ENCODE results near the gene TOP2B.

Gene TOP2B

DNA sequence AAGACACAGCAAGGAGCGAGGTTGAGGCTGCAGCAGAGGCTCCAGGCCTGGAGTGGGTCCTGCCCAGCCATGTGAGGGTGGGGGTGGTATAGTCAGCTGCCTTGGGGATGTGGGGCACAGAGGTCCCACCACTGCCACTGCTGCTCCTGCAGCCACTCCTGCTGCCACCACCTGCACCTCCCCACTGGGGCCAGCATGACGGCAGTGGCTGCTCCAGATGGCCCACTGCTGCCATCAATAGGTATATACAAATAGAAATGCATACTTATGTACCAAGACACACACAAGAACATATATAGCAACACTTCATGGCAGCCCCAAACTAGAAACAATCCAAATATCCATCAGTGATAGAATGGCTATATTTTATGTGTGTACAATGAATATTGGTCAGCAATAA, 10.0 kb upstream of the TOP2B start:
- no peak for DNase-seq

DNA sequence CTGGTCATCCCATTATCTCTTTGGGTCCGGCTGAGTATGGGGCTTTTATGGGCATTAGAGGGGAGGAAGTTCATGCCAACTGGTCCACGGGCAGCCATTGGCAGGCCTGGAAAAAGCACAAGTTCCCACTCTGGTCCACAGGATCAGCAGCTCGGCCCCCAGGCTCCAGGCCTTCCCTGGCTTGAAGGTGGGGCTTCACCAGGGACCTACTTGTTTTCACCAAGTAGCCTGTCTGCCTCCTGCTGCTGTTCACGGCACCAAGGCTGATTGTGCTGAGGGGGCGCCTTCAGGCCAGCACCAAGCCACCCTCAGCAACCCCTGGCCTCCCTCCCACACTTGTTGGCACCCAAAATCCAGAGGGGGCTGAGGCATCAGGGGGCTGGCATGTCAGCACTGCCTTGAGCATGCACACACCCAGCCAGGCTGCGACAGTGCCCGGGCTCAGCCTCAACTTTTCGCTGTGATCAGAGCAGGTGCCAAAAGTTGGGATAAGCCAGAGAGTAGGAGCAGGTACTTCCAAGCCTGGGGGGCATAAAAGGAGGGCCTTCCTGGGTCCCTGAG, 9.1 kb upstream of the TOP2B start:
- no peak for DNase-seq

DNA sequence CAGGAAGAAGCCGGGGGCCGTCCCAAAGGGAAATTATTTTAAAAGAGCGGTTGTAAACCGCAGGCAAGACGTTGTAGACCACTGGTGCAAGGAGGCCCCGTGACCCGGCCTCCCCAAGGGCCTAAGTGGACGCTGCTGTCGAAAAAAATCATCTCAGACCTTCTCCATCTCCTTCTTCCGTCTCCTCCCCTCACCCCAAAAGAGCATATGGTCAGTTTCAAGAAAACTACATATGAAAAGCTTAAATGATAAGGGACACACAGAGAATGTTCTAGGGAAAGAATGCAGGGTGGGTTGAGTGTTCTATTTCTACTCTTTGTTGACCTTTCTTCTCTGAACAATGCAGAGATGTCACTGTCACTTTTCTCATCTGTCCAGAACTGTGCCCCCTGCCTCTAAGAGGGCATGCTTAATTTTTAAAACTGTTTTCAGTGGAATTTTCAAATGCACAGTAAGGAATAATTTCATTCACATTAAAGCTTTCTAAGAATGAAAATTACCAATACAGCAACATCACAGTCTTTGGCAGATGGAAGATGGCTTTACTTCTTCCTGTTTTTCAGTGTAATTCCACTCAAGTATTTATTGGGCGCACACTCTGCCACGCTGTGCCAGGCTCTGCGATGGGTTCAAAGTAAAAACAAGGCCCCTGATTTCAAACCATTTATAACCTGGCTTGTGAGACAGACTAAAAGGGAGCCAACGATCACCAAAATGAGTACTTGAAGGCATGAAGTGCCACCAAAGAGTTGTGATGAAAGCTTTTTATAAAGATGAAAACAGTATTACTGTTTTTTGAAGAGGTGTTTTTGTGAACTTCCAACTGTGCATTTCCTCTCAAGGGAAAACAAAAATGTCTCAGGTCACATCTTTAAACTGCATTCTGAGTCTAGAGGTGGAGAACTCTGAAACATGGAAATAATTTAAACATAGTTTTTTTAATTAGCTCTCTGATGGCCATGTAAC, 891 bp upstream of the TOP2B start:
- no peak for DNase-seq

DNA sequence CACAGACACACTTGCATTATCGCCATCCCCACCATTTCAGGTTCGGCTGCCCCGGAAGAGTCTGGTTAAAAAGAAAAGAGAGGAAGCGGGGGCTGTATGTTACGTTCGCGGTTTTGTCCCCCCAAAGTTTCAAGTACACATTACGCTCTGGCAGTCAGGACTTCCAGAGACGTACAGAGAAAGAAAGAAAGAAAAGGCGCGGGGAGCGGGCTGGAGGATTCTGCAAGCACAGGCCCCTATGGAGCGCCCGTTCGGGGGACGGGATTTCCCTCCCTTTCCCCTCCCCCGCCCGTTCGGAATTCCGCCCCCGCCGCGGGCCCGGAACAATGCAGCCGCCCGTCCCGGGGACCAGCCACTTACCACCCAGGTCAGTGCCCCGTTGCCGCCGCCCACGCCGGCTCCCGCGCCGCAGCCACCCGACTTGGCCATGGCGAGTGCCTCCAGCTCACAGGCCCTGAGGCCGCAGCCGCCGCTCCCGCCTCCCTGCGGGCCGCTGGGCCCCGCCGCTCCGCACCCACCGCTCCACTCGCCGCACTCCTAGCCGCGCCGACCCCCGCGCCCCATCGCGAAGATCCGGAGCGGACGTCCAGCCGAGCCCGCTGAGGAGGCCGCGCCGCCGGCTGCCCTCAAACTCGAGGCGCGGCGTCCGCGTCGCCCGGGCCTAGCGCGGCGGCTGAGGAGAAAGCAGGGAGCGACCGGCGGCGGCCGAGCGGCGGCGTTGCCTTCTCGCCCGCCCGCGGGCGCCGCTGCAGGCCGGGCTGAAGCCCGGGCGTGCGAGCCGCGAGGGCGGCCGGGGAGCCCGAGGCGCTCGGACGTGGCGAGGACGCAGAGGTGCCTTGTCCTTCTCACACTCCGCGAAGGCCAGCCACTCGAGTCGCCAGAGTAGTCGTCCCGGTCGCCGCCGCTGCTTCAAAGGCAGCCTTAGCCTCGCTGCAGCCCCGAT, 567 bp downstream of the TOP2B start:
- peak; percentile 65 to 68 for DNase-seq

DNA sequence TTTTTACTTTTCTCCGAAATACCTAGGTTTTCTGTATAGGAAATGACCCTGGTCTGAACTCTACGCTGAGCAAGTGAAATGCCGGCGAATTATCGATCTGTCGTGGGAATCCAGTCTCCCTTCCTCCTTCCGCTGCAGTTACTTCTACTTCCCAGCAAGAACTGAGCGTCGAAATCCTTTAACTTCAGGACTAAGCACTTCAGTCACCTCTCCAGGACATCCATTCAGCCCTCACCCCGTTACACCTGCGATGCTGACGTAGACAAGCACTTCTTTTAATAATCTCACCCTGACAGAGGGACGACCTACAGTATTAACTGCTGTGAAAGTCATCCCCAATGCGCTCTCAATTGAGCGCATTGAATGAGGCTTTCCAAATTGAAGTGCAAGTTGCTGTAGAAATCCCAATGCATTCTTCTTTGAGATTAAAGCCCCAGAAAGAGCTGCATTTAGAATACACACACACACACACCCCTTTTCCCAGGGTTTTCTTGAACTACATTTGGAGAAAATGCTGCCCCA, 1.3 kb downstream of the TOP2B start:
- peak; percentile 7 to 9 for DNase-seq

DNA sequence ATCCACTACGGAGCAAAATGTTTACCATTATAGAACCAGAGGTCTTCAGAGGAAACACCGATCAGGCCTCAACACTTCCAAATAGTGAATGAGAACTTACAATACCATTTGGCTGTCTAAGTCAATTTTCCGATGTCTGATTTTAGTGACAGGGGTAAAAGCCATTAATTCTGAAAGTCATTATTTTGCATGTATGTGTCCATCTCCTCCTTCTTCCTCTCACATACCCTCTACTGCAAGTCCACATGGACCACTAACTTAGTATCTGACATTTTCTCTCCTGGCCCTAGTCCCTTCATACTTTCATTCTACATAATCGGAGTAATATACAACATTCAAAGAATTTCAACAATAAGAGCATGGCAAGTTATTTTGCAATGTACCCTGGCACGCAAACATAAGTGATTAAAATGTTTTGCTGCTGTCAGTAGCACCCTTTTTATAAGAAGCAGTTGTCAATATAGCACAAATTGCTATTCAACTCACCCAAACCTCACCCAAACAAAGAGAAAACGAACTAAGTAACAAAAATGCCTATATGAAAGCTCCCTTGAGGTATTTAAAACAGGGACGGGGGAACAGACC, 1.9 kb downstream of the TOP2B start:
- no peak for DNase-seq

DNA sequence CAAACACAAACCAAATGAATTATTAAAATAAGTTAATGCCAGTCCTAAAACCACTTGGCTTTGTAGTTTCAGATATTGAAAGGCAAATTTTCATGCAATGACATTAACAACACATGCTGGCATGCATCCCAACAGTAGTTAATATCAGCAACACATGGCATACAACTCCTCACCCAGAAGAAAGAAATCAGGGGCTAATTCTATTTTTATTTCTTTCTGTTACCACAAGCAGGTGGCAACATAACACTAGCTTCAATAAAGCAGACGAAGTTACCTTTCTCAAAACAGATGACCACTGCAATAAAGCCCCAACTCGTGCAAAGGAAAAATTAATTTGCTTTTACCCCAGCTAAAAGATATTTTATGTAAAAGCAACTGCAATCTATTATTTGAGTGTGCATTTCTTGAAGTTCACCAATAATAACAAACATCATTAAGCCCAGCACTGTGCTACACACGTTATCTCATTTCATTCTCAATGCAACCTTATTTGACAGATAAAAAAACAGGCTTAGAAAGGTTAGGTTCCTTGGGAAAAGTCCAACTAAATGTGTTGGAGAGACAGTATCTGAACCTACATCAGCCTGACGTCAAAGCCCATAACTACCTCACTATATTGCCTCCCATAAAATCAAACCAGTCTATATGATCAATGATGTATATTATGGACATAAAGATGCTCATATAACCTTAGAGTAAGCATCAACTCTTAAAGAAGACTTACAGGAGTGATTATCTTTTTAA, 2.8 kb downstream of the TOP2B start:
- DNase-seq = no peak

DNA sequence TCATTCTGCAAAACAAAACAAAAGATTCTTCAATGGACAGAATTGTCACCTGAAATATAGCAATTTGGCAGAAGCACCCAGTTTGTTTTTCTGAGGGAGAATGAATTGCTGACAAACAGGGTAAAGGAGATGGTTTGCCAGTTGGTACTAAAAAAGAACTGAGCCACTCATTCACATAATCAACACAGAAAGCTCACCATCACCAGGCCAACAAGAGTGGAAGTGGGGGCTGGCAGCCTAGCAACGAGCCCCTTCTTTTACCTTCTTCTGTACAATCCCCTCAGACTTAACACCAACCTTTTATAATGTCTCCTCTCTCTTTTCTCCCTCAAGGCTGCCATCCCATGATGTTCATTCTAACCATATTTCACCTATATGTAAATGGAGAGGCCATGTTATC, 5.9 kb downstream of the TOP2B start:
- no peak for DNase-seq

DNA sequence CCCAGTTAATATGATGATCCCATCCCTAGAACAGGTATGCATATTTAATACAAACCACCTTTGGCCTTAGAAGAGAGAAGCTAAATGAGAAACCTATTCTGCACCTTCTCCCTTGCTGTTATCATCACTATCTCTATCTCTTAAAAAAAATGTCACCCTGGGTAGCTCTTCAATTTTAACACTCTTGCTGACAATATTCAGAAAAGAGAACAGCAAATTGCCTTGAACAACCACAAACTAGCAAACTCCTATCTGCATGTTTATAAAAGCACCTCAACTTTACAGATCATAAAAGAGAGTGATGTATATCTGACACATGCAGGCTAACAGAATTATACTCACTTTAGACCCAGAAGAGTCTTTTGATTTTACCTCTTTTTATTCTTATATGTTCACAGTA, 7.4 kb downstream of the TOP2B start:
- no peak for DNase-seq

DNA sequence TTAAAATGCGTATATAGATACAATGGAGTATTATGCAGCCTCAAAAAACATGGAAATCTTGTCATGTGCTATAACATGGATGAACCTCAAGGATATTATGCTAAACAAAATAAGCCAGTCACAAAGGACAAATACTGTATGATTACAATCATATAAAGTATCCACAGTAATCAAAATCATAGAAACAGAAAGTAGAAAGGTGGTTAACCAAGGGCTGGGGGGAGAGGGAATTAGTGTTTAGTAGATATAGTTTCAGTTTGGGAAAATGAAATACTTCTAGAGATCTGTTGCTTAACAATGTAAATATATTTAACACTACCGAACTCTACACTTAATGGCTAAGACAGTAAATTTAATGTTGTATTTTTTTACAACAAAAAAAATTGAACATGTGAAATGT, 9.0 kb downstream of the TOP2B start:
- no peak for DNase-seq

DNA sequence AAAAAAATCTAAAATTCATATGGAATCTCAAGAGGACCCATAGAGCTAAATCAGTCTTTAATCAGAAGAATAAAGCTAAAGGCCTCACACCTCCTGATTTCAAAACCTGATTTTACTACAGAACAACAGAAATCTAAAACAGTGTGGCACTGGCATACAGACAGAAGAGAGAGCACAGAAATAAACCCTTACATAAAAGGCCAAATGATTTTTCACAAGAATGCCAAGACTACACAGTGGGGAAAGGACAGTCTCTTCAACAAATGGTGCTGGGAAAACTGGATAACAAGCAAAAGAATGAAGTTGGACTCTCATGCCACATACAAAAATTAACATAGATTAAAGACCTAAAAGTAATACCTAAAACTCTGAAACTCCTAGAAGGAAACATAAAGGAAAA, 10.1 kb downstream of the TOP2B start:
- DNase-seq = no peak

DNA sequence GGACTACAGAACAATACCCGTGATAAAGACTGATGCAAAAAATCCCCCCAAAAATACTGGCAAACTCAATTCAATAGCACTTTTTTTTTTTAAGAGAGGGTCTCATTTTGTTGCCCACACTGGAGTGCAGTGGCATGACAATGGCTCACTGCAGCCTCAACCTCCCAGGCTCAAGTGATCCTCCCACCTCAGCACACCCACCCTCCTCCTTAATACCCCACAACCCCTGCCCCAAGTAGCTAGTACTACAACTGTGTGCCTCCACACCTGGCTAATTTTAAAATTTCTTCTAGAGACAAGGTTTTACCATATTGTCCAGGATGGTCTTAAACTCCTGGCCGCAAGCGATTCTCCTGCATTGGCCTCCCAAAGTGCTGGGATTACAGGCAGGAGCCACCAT, 11.4 kb downstream of the TOP2B start:
- DNase-seq = no peak

DNA sequence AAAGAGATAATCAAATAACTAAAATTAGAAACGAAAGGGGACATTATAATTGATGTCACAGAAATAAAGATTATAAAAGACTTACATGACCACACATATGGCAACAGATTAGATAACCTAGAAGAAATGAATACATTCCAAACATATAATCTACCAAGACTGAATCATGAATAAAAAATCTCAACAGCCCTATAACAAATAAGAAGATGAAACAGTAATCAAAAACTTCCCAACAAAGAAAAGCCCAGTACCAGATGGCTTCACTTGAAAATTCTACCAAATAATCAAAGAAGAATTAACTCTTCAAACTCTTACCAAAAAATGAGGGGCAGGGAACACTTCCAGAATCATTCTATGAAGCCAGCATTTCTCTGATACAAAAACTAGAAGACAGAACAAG, 11.8 kb downstream of the TOP2B start:
- DNase-seq = no peak

DNA sequence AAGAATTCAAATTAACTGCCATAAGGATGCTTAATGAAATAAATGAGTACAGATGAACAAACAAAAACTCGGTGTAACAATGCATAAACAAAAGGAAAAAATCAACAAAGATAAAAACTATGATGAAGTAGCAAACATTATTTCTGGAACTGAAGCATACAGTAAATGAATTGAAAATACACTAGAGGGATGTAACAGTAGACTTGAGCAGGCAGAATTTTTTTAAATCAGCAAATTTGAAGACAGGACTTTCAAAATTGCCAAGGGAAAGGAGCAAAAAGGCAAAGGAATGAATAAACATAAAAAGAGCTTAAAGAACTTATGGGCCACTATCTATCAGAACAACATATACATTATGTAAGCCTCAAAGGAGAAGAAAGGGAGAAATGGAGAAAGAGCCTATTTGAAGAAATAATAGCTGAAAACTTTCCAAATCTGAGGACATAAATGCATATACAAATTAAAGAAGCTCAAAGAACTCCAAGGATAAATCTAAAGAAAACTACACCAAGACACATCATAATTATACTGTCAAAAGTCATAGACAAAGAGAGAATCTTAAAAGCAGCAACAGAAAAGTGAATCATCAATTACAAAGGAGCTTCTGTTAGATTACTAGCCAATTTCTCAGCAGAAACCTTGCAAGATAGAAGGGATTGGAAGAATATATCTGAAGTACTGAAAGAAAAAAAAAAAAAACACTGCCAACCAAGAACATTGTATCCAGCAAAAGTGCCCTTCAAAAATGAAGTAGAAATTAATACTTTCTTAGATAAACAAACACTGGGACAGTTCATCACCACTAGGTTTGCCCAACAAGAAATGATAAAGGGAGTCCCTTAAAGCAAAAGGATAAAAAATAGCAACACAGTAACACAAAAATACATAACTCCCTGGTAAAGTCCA, 15.5 kb downstream of the TOP2B start:
- DNase-seq = no peak

DNA sequence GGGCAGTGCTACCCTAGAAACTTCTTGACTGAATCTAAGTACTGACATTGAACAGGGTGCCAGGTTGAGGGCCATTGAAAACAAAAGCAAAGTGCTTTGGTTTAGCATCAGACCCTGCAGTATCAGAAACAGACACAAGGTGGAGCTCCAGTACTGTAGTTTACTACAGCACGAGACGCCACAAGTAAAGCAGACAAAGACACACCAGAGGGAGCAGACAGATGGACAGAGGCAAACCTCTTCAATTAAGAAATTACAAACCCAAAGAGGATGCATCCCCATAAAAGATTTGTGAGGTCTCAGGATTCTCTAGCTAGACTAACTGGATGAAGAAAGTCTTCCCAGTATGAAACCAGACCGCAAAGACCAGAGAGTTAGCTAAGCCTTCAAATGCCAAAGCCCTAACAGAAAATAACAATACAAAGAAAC, 16.6 kb downstream of the TOP2B start:
- peak; percentile 70 to 91 for DNase-seq

DNA sequence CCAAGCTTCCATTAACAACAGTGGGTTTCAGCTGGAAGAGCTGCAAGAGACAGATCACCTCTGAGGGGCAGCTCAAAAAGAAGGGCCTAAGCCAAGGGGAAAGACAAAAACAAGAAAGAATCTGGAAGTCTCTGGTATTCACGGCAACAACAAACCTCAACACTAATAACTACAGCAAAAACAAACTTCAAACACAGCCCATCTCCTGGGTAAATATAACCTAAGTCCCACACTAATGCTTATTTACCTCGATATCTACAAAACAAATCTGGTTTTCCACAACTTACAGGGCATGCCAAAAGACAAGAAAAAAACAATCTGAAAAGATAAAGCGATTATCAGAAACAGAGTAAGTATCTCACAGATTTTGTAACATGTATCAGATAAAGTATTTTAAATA, 29.7 kb downstream of the TOP2B start:
- no peak for DNase-seq

DNA sequence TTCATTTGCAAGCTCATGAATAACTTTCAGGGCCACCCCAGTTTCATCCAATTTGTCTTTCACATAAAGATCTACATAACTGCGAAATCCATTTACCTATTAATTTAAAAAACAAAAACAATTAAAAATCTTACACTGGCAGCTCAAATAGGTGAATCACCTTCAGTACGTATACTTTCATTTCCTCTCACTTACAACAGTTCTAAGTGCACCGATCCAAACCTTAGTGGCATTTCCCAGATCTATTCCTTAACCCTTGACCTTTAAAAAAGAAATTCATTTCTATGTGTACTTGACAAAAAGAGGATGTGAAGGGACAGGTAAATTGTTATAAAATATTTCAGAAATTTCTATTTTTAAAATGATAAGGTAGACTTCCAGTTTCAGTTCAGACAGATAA, 30.8 kb downstream of the TOP2B start:
- DNase-seq = no peak

DNA sequence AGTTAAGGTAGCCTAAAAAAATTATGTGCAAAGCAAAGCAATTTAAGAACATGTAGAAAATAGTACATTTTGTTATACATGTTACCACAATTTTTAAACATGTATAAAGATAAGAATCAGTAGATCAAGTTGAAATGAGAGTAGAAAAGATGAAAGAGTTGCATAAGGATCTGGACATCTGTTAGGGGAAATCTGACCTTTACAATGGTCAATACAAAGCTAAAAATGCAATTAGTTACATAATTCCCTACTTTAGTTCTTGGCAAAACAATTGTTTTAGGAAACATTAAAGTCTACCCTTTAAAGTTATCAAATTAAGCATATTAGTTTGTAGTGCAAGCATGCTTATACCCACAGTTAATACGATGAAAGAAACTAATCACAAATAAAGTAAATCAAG, 32.7 kb downstream of the TOP2B start:
- no peak for DNase-seq

DNA sequence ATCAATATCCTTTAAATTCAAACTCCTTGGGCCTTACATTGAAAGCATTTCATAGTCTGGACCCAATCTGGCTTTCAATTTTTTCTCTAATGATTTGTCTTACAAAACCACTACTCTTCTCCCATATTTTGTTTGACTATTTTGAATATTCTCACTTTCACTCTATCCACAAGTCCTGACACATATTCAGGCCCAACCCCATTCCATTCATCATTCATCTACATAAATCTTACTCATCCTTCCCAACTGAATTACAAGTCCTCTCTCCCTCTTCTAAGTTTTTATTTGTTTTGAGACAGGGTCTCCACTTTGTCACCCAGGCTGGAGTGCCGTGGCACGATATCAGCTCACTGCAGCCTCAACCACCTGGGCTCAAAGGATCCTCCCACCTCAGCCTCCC, 43.6 kb downstream of the TOP2B start:
- no peak for DNase-seq

DNA sequence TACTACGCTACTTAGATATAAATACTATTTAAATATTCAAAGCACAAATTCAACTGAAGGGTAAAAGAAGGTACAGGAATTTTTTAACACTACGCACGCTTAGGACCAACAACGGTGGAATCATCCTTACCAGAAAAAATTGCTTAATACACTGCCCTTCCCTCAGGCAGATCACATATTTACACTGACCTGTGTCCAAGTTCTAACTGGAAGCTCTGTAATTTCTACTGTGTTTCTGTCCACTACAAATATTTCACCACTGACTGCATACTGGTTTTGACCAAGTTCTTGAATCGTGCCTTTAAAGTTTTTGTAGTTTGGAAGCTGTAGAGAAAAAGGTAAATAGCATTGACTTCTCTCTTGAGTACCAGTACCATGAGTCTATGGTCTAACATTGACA, 44.2 kb downstream of the TOP2B start:
- no peak for DNase-seq

DNA sequence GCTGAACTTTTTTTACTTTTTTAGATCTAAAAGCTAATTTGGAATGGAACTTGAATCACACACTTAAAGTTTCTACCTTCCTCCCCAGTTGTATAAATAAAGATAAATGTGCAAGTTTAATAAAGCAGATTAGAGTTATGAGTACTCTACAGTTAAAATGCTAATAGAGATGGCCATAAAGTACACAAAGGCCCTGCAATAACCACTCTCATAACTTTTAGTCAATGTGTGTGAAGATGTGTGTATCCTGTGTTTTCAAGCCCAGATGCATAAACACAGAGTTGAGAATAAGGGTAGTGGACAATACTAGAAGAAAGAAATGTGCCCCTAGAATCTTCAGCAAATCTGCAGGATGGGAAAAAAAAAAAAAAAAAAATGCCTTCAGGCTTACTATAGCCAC, 45.3 kb downstream of the TOP2B start:
- DNase-seq = no peak
